CD8-positive, alpha-beta memory T cell (primary cell): ENCODE results near the gene MDFI. TPM values are rescaled to one million over a fixed set of nuclear protein-coding genes. Genes with fewer than 3 reads are reported as not detected.

Experiments
- CTCF ChIA-PET: fragments of 350-600 bp; sonication (Branson Sonifier 250); formaldehyde crosslinking; loops from one replicate; lab custom pipeline; 2021; ENCODE audit warnings: antibody characterized with exemption; lab: Charles Lee
- POLR2A ChIA-PET: fragments of 350-600 bp; sonication (Branson Sonifier 250); formaldehyde crosslinking; loops from one replicate; lab custom pipeline; 2021; ENCODE audit warnings: antibody characterized with exemption; lab: Charles Lee
- DNase-seq, 5 donors: peaks; one replicate each; pipeline versions ENCODE4 v3.0.0 to v3.0.0-alpha.2; 2020 to 2022; ENCODE audit warnings: mixed read lengths in 1 of 5
- H3K27ac ChIP-seq: one replicate; pipeline ENCODE4 v1.7.0; 2013; ENCODE audit warnings: low read depth, mild to moderate bottlenecking, low read length, moderate library complexity
- H3K27me3 ChIP-seq: 2 replicates; pipeline ENCODE4 v1.7.0; 2013; ENCODE audit warnings: low read length, mild to moderate bottlenecking; ENCODE audit not compliant: insufficient read depth, poor library complexity, severe bottlenecking
- H3K36me3 ChIP-seq: 2 replicates; pipeline ENCODE4 v1.7.0; 2013; ENCODE audit warnings: mild to moderate bottlenecking, low read length, moderate library complexity; ENCODE audit not compliant: insufficient read depth
- H3K4me1 ChIP-seq: 2 replicates; pipeline ENCODE4 v1.7.0; 2013; ENCODE audit warnings: mild to moderate bottlenecking, low read length, moderate library complexity; ENCODE audit not compliant: insufficient read depth
- H3K4me3 ChIP-seq: 2 replicates; pipeline ENCODE4 v1.7.0; 2013; ENCODE audit warnings: mild to moderate bottlenecking, low read length
- H3K9me3 ChIP-seq: 2 replicates; pipeline ENCODE4 v1.7.0; 2013; ENCODE audit warnings: mild to moderate bottlenecking, low read length
- H3K27ac Mint-ChIP-seq, 8 donors: one replicate each; pipeline ENCODE4 v1.8.0; 2020 to 2021; ENCODE audit warnings: mixed read lengths in 8 of 8, mild to moderate bottlenecking in 6 of 8, inconsistent platforms in 3 of 8, moderate library complexity in 3 of 8
- H3K27me3 Mint-ChIP-seq, 2 donors: one replicate each; pipeline ENCODE4 v1.8.0; 2020 to 2021; ENCODE audit warnings: mixed read lengths in 2 of 2, mild to moderate bottlenecking in 1 of 2, moderate library complexity in 1 of 2
- H3K36me3 Mint-ChIP-seq, 3 donors: one replicate each; pipeline ENCODE4 v1.8.0; 2020 to 2021; ENCODE audit warnings: mixed read lengths in 3 of 3, inconsistent platforms in 1 of 3, mild to moderate bottlenecking in 1 of 3
- H3K4me1 Mint-ChIP-seq, 3 donors: one replicate each; pipeline ENCODE4 v1.8.0; 2020 to 2021; ENCODE audit warnings: mixed read lengths in 3 of 3, inconsistent platforms in 1 of 3, mild to moderate bottlenecking in 1 of 3
- H3K4me3 Mint-ChIP-seq, 7 donors: one replicate each; pipeline ENCODE4 v1.8.0; 2020 to 2021; ENCODE audit warnings: mixed read lengths in 7 of 7, mild to moderate bottlenecking in 6 of 7, moderate library complexity in 4 of 7, inconsistent platforms in 2 of 7
- H3K9me3 Mint-ChIP-seq, 5 donors: one replicate each; pipeline ENCODE4 v1.8.0; 2020 to 2022; ENCODE audit warnings: mixed read lengths in 5 of 5, mild to moderate bottlenecking in 3 of 5, moderate library complexity in 2 of 5, inconsistent platforms in 1 of 5
- polyA plus RNA-seq: library from polyadenylated mRNA; unstranded; fragments of 300-500 nt; fragmentation: Illumina TruSeq; gene quantifications from one replicate; pipeline ENCODE4 v1.2.3, GENCODE V29; 2021
- total RNA-seq, 2 experiments: library from RNA; stranded (reverse); gene quantifications; one replicate each; pipeline ENCODE4 v1.2.3, GENCODE V29; 2021

Gene MDFI
- total and polyA plus RNA-seq, 3 experiments from 2014 or later: not detected

GRCh38 chr6:41697861-41698781, 59.9 kb downstream of the MDFI start:
- peak overlapping the region in 2 of 8 donors; percentile 22 to 63 for H3K27ac Mint-ChIP-seq
- CTCF ChIA-PET: interaction anchor here (3.1 kb wide), 1 partner anchor 13 kb away, joined by 20 read pairs; no protein-coding TSS in a partner anchor
- H3K4me3 ChIP-seq: no peak overlapping the region
- POLR2A ChIA-PET: no interaction called here
- no peaks in the 10 kb centered on the region for H3K9me3 ChIP-seq
- no peaks in the 10 kb centered on the region for H3K36me3 ChIP-seq
- H3K9me3 Mint-ChIP-seq: no peaks in the 10 kb centered on the region
- peaks cover 0 to 18% (median 6%) of the 10 kb centered on the region in 3 donors for H3K36me3 Mint-ChIP-seq
- H3K27me3 Mint-ChIP-seq: no peaks in the 10 kb centered on the region
- H3K4me1 ChIP-seq: no peaks in the 10 kb centered on the region
- no peak overlapping the region for H3K4me3 Mint-ChIP-seq
- no peak for DNase-seq
- H3K27me3 ChIP-seq: no peaks in the 10 kb centered on the region
- peaks cover 0 to 9% (median 5%) of the 10 kb centered on the region in 3 donors for H3K4me1 Mint-ChIP-seq
- H3K27ac ChIP-seq: no peak overlapping the region

GRCh38 chr6:41699063-41699462, 60.8 kb downstream of the MDFI start:
- peaks cover 0 to 2% of the 10 kb centered on the region in 2 donors for H3K27me3 Mint-ChIP-seq
- CTCF ChIA-PET: interaction anchor here (3.1 kb wide), 1 partner anchor 14 kb away, joined by 20 read pairs; no protein-coding TSS in a partner anchor
- peaks cover 0 to 9% (median 5%) of the 10 kb centered on the region in 3 donors for H3K4me1 Mint-ChIP-seq
- H3K27me3 ChIP-seq: no peaks in the 10 kb centered on the region
- POLR2A ChIA-PET: no interaction called here
- H3K4me3 ChIP-seq: no peak overlapping the region
- no peak overlapping the region for H3K4me3 Mint-ChIP-seq
- H3K36me3 ChIP-seq: no peaks in the 10 kb centered on the region
- H3K4me1 ChIP-seq: no peaks in the 10 kb centered on the region
- H3K27ac Mint-ChIP-seq: peak overlapping the region in 3 of 8 donors; percentile 51 to 84 (median 58)
- no peak overlapping the region for H3K27ac ChIP-seq
- no peaks in the 10 kb centered on the region for H3K9me3 ChIP-seq
- peaks cover 0 to 18% (median 6%) of the 10 kb centered on the region in 3 donors for H3K36me3 Mint-ChIP-seq
- no peak for DNase-seq
- H3K9me3 Mint-ChIP-seq: no peaks in the 10 kb centered on the region

GRCh38 chr6:41700463-41701347, 62.4 kb downstream of the MDFI start:
- H3K27ac ChIP-seq: no peak overlapping the region
- H3K36me3 ChIP-seq: no peaks in the 10 kb centered on the region
- Mint-ChIP-seq H3K27ac (peak overlapping the region in 2 of 8 donors; percentile 76 to 83), H3K27me3 (peaks cover 0 to 3% of the 10 kb centered on the region in 2 donors), H3K4me1 (peaks cover 5 to 10% (median 10%) of the 10 kb centered on the region in 3 donors), H3K36me3 (peaks cover 0 to 16% (median 6%) of the 10 kb centered on the region in 3 donors), H3K9me3 (no peaks in the 10 kb centered on the region), H3K4me3 (no peak overlapping the region)
- ChIA-PET POLR2A (no interaction called here), CTCF (interaction anchor here (0.7 to 3.1 kb wide), 3 partner anchors 15 to 383 kb away, joined by 3 to 20 read pairs (median 3); no protein-coding TSS in a partner anchor)
- H3K9me3 ChIP-seq: no peaks in the 10 kb centered on the region
- peaks cover 4% of the 10 kb centered on the region for H3K4me1 ChIP-seq
- no peak for DNase-seq
- no peak overlapping the region for H3K4me3 ChIP-seq
- no peaks in the 10 kb centered on the region for H3K27me3 ChIP-seq

- H3K4me1 Mint-ChIP-seq: peaks cover 19 to 26% (median 25%) of the 10 kb centered on the region in 3 donors
- DNase-seq: no peak
- no peaks in the 10 kb centered on the region for H3K36me3 ChIP-seq
- peaks cover 0 to 3% of the 10 kb centered on the region in 2 donors for H3K27me3 Mint-ChIP-seq
- ChIA-PET CTCF (interaction anchor here (0.9 kb wide), 1 partner anchor 19 kb away, joined by 3 read pairs; no protein-coding TSS in a partner anchor), POLR2A (no interaction called here)
- no peaks in the 10 kb centered on the region for H3K9me3 ChIP-seq
- H3K4me1 ChIP-seq: peaks cover 19% of the 10 kb centered on the region
- H3K27ac Mint-ChIP-seq: peak overlapping the region in 2 of 8 donors; percentile 36 to 52
- H3K4me3 Mint-ChIP-seq: no peak overlapping the region
- H3K27me3 ChIP-seq: no peaks in the 10 kb centered on the region
- no peak overlapping the region for H3K27ac ChIP-seq
- no peak overlapping the region for H3K4me3 ChIP-seq
- peaks cover 0 to 12% (median 6%) of the 10 kb centered on the region in 3 donors for H3K36me3 Mint-ChIP-seq
- no peaks in the 10 kb centered on the region for H3K9me3 Mint-ChIP-seq
Observed at GRCh38 chr6:41702089-41702745, 63.9 kb downstream of the MDFI start.

GRCh38 chr6:41702771-41703494, 64.7 kb downstream of the MDFI start:
- Histone ChIP-seq H3K36me3 (no peaks in the 10 kb centered on the region), H3K4me3 (no peak overlapping the region), H3K27ac (no peak overlapping the region), H3K27me3 (no peaks in the 10 kb centered on the region), H3K9me3 (no peaks in the 10 kb centered on the region), H3K4me1 (peaks cover 26% of the 10 kb centered on the region)
- no peaks in the 10 kb centered on the region for H3K9me3 Mint-ChIP-seq
- peaks cover 0 to 9% (median 6%) of the 10 kb centered on the region in 3 donors for H3K36me3 Mint-ChIP-seq
- DNase-seq: no peak
- peaks cover 26 to 33% (median 32%) of the 10 kb centered on the region in 3 donors for H3K4me1 Mint-ChIP-seq
- CTCF ChIA-PET: no interaction called here
- peak overlapping the region in 1 of 8 donors; percentile 54 for H3K27ac Mint-ChIP-seq
- no peak overlapping the region for H3K4me3 Mint-ChIP-seq
- peaks cover 0 to 3% of the 10 kb centered on the region in 2 donors for H3K27me3 Mint-ChIP-seq
- POLR2A ChIA-PET: no interaction called here

Other genes with a start within 250 kb of the MDFI start
- 10 to 100 TPM; 22.2 to 22.3 TPM for gene FOXP4, start 92.1 kb upstream of the MDFI start, total RNA-seq
- 1.6 TPM for gene FOXP4, start 92.1 kb upstream of the MDFI start, polyA plus RNA-seq
- gene TFEB, start 97.1 kb downstream of the MDFI start, total RNA-seq: 10 to 100 TPM; 12.0 to 12.5 TPM
- 18.8 TPM for gene TFEB, start 97.1 kb downstream of the MDFI start, polyA plus RNA-seq
- gene PGC, start 108.9 kb downstream of the MDFI start, total RNA-seq: not detected
- gene PGC, start 108.9 kb downstream of the MDFI start, polyA plus RNA-seq: not detected
- 1 to 10 TPM; 3.7 to 4.0 TPM for gene FRS3, start 141.4 kb downstream of the MDFI start, total RNA-seq
- gene FRS3, start 141.4 kb downstream of the MDFI start, polyA plus RNA-seq: 4.0 TPM
- gene PRICKLE4, start 142.3 kb downstream of the MDFI start, total RNA-seq: not detected
- gene PRICKLE4, start 142.3 kb downstream of the MDFI start, polyA plus RNA-seq: not detected
- 100 to 1,000 TPM; 399 to 414 TPM for gene TOMM6, start 149.2 kb downstream of the MDFI start, total RNA-seq
- gene TOMM6, start 149.2 kb downstream of the MDFI start, polyA plus RNA-seq: 376 TPM